GM23338 (cell line): ENCODE results near the gene STRBP. TPM values are rescaled to one million over a fixed set of nuclear protein-coding genes. Genes with fewer than 3 reads are reported as not detected.

Source experiments
- ATAC-seq: fragments of 200-7000 bp; cut with Tn5 transposase; 3 replicates; pipeline ENCODE4 v1.9.1; 2020
- DNase-seq: peaks from one replicate; pipeline ENCODE4 v3.0.0-alpha.2; 2015; ENCODE audit warnings: low spot score
- H2AFZ ChIP-seq: fragments of 200-600 bp; sonication (generic); 2 replicates; pipeline ENCODE4 v1.8.0; 2016; ENCODE audit warnings: antibody characterized with exemption, mild to moderate bottlenecking, moderate library complexity
- H3F3A ChIP-seq: fragments of 200-600 bp; sonication (generic); replicated peaks from 2 replicates; pipeline ENCODE4 v1.8.0; 2017; ENCODE audit warnings: antibody characterized with exemption, mixed run types, low read depth
- H3K27ac ChIP-seq: fragments of 200-600 bp; sonication (generic); 2 replicates; pipeline ENCODE4 v1.6.1; 2016; ENCODE audit warnings: low read depth
- H3K27me3 ChIP-seq: fragments of 200-600 bp; sonication (generic); 2 replicates; pipeline ENCODE4 v1.8.0; 2016; ENCODE audit warnings: mild to moderate bottlenecking, mixed run types, moderate library complexity; ENCODE audit not compliant: insufficient read depth
- H3K36me3 ChIP-seq: fragments of 200-600 bp; sonication (generic); 2 replicates; pipeline ENCODE4 v1.8.0; 2016; ENCODE audit warnings: mild to moderate bottlenecking; ENCODE audit not compliant: insufficient read depth
- H3K4me1 ChIP-seq: fragments of 200-600 bp; sonication (generic); 2 replicates; pipeline ENCODE4 v1.8.0; 2016; ENCODE audit warnings: mild to moderate bottlenecking, moderate library complexity; ENCODE audit not compliant: insufficient read depth
- H3K4me2 ChIP-seq: fragments of 200-600 bp; sonication (generic); 2 replicates; pipeline ENCODE4 v1.7.1; 2017; ENCODE audit warnings: mixed run types
- H3K4me3 ChIP-seq: fragments of 200-600 bp; sonication (generic); 2 replicates; pipeline ENCODE4 v1.6.1; 2016; ENCODE audit warnings: mixed run types
- H3K79me2 ChIP-seq: fragments of 200-600 bp; sonication (generic); replicated peaks from 2 replicates; pipeline ENCODE4 v1.8.0; 2017; ENCODE audit warnings: mild to moderate bottlenecking; ENCODE audit not compliant: insufficient read depth
- H3K9me2 ChIP-seq: fragments of 200-600 bp; sonication (generic); 2 replicates; pipeline ENCODE4 v1.8.0; 2017; ENCODE audit not compliant: insufficient read depth
- H4K20me1 ChIP-seq: fragments of 200-600 bp; sonication (generic); replicated peaks from 2 replicates; pipeline ENCODE4 v1.8.0; 2017; ENCODE audit warnings: mild to moderate bottlenecking; ENCODE audit not compliant: insufficient read depth
- H3K27ac Mint-ChIP-seq: 2 replicates; pipeline ENCODE4 v1.8.0; 2020; ENCODE audit warnings: inconsistent platforms, mild to moderate bottlenecking, moderate library complexity, mixed read lengths
- H3K27me3 Mint-ChIP-seq: 3 replicates; pipeline ENCODE4 v1.8.0; 2022; ENCODE audit warnings: low read depth, mild to moderate bottlenecking, moderate library complexity, mixed read lengths, inconsistent platforms; ENCODE audit not compliant: insufficient read depth, poor library complexity
- H3K36me3 Mint-ChIP-seq: 3 replicates; pipeline ENCODE4 v1.8.0; 2021; ENCODE audit warnings: low read depth, mild to moderate bottlenecking, inconsistent platforms, moderate library complexity, mixed read lengths
- H3K4me1 Mint-ChIP-seq: 3 replicates; pipeline ENCODE4 v1.8.0; 2020; ENCODE audit warnings: mild to moderate bottlenecking, inconsistent platforms, mixed read lengths
- H3K4me3 Mint-ChIP-seq: 3 replicates; pipeline ENCODE4 v1.8.0; 2021; ENCODE audit warnings: moderate library complexity, mild to moderate bottlenecking, inconsistent platforms, mixed read lengths
- H3K9me3 Mint-ChIP-seq: 3 replicates; pipeline ENCODE4 v1.8.0; 2020; ENCODE audit warnings: moderate library complexity, mild to moderate bottlenecking, inconsistent platforms, mixed read lengths
- CREB1 ChIP-seq: fragments of 250-450 bp; sonication (Bioruptor Pico); IDR thresholded peaks from 2 replicates; pipeline ENCODE4 v1.5.0; 2020; ENCODE audit warnings: low read depth, mild to moderate bottlenecking, moderate library complexity
- CTCF ChIP-seq, 2 experiments: fragments of 200-600 bp in 1 of 2; sonication (generic) in 1 of 2; conservative IDR thresholded peaks; 2 replicates each; pipeline versions ENCODE4 v1.5.1 to v1.6.1; 2016 to 2017; ENCODE audit warnings: antibody characterized with exemption in 2 of 2, low read depth in 2 of 2, mild to moderate bottlenecking in 2 of 2, moderate library complexity in 1 of 2
- ETS1 ChIP-seq: IDR thresholded peaks from 2 replicates; pipeline ENCODE4 v1.6.1; 2016; ENCODE audit warnings: antibody characterized with exemption
- EZH2 ChIP-seq: fragments of 200-600 bp; sonication (generic); IDR thresholded peaks from one replicate; pipeline ENCODE4 v1.8.0; 2017; ENCODE audit warnings: antibody characterized with exemption, mild to moderate bottlenecking, low read depth; ENCODE audit not compliant: unreplicated experiment
- EZH2phosphoT487 ChIP-seq: fragments of 200-600 bp; sonication (generic); IDR thresholded peaks from one replicate; pipeline ENCODE4 v1.8.1; 2018; ENCODE audit warnings: antibody characterized with exemption; ENCODE audit not compliant: unreplicated experiment
- JUNB ChIP-seq: IDR thresholded peaks from one replicate; pipeline ENCODE4 v1.6.1; 2016; ENCODE audit warnings: antibody characterized with exemption; ENCODE audit not compliant: unreplicated experiment
- NANOG ChIP-seq: IDR thresholded peaks from 2 replicates; pipeline ENCODE4 v1.6.1; 2016; ENCODE audit warnings: antibody characterized with exemption, borderline replicate concordance
- POLR2AphosphoS5 ChIP-seq: IDR thresholded peaks from 2 replicates; pipeline ENCODE4 v1.6.1; 2016; ENCODE audit warnings: antibody characterized with exemption, low read depth
- STAT1 ChIP-seq: IDR thresholded peaks from one replicate; pipeline ENCODE4 v1.6.1; 2016; ENCODE audit warnings: antibody characterized with exemption; ENCODE audit not compliant: unreplicated experiment
- ZNF114 ChIP-seq: fragments of 250-450 bp; sonication (Bioruptor Pico); IDR thresholded peaks from 2 replicates; pipeline ENCODE4 v1.5.0; 2020; ENCODE audit warnings: mild to moderate bottlenecking, moderate library complexity
- ZNF331 ChIP-seq: fragments of 250-450 bp; sonication (Bioruptor Pico); IDR thresholded peaks from 2 replicates; pipeline ENCODE4 v1.5.0; 2020; ENCODE audit warnings: low read depth, mild to moderate bottlenecking, moderate library complexity
- polyA plus RNA-seq: library from polyadenylated mRNA; unstranded; fragments of >200 nt; fragmentation: Nextera tagmentation; extraction: Ambion mirVana; gene quantifications from 2 replicates; pipeline ENCODE4 v1.2.1, GENCODE V29; 2016
- total RNA-seq: library from RNA; depleted of rRNA; stranded (reverse); fragments of >200 nt; shearing (Covaris generic); gene quantifications from 2 replicates; pipeline ENCODE4 v1.2.3, GENCODE V29; 2014

Gene STRBP
- total and polyA plus RNA-seq, 2 experiments from 2014 or later: 80.5 to 116 TPM

- ATAC-seq (no peak), DNase-seq (no peak)
- no peak for TF ChIP-seq EZH2phosphoT487
- no peak for TF ChIP-seq CTCF (conservative IDR thresholded peaks at IDR 0.05; ENCODE audit: low read depth in 2 of 2)
- no peak for TF ChIP-seq JUNB
- peak overlapping the region; percentile 25; the same call in 1 of the 2 replicates for H2AFZ ChIP-seq
- H3K4me3 Mint-ChIP-seq: no peak overlapping the region
- no peak overlapping the region for H3K4me2 ChIP-seq
- 0 out of 2 replicates have a peak, but pooled peaks cover 2% of the 10 kb centered on the region for H3F3A ChIP-seq
- no peak overlapping the region for H3K27ac ChIP-seq
- no peak overlapping the region for H3K4me3 ChIP-seq
- H3K9me2 ChIP-seq: no peaks in the 10 kb centered on the region
- no peaks in the 10 kb centered on the region for H3K27me3 ChIP-seq
- H3K36me3 Mint-ChIP-seq: no peaks in the 10 kb centered on the region
- peaks cover 3% of the 10 kb centered on the region for H3K27me3 Mint-ChIP-seq
- H3K9me3 Mint-ChIP-seq: no peaks in the 10 kb centered on the region; the same call in 2 of the 3 replicates
- H3K4me1 Mint-ChIP-seq: peaks cover 8% of the 10 kb centered on the region
- H3K36me3 ChIP-seq: no peaks in the 10 kb centered on the region
- H3K27ac Mint-ChIP-seq: no peak overlapping the region
- H3K4me1 ChIP-seq: no peaks in the 10 kb centered on the region; the same call in 1 of the 2 replicates
- H4K20me1 ChIP-seq: no peaks in the 10 kb centered on the region
- H3K79me2 ChIP-seq: no peaks in the 10 kb centered on the region
These were observed 42.9 kb upstream of the STRBP start for GRCh38 chr9:123311250-123311752.

GRCh38 chr9:123310551-123311249 is 42.3 kb upstream of the STRBP start:
- Mint-ChIP-seq H3K4me1 (peaks cover 8% of the 10 kb centered on the region), H3K4me3 (no peak overlapping the region), H3K9me3 (no peaks in the 10 kb centered on the region; the same call in 2 of the 3 replicates), H3K27me3 (peaks cover 3% of the 10 kb centered on the region), H3K27ac (no peak overlapping the region), H3K36me3 (no peaks in the 10 kb centered on the region)
- no peak overlapping the region for H3K4me2 ChIP-seq
- TF ChIP-seq EZH2phosphoT487: no peak
- H3K27ac ChIP-seq: no peak overlapping the region
- no peaks in the 10 kb centered on the region for H3K9me2 ChIP-seq
- no peaks in the 10 kb centered on the region for H4K20me1 ChIP-seq
- ATAC-seq (no peak), DNase-seq (no peak)
- 0 out of 2 replicates have a peak, but pooled peaks cover 2% of the 10 kb centered on the region for H3F3A ChIP-seq
- no peaks in the 10 kb centered on the region for H3K27me3 ChIP-seq
- H3K36me3 ChIP-seq: no peaks in the 10 kb centered on the region
- no peak overlapping the region for H2AFZ ChIP-seq
- no peaks in the 10 kb centered on the region; the same call in 1 of the 2 replicates for H3K4me1 ChIP-seq
- H3K4me3 ChIP-seq: no peak overlapping the region
- H3K79me2 ChIP-seq: no peaks in the 10 kb centered on the region

GRCh38 chr9:123309611-123310010 is 41.2 kb upstream of the STRBP start:
- ATAC-seq: no peak
- H3K4me1 ChIP-seq: no peaks in the 10 kb centered on the region; the same call in 1 of the 2 replicates
- no peaks in the 10 kb centered on the region for H3K9me2 ChIP-seq

More at GRCh38 chr9:123309611-123310010, 41.2 kb upstream of the STRBP start:
- peaks cover 6% of the 10 kb centered on the region for H3K27me3 Mint-ChIP-seq
- Histone ChIP-seq H3K27ac (no peak overlapping the region), H3K4me3 (no peak overlapping the region), H2AFZ (no peak overlapping the region), H4K20me1 (no peaks in the 10 kb centered on the region), H3K27me3 (no peaks in the 10 kb centered on the region), H3K79me2 (no peaks in the 10 kb centered on the region), H3K36me3 (no peaks in the 10 kb centered on the region), H3F3A (0 out of 2 replicates have a peak, but pooled peaks cover 2% of the 10 kb centered on the region), H3K4me2 (no peak overlapping the region)
- no peaks in the 10 kb centered on the region; the same call in 2 of the 3 replicates for H3K9me3 Mint-ChIP-seq
- H3K27ac Mint-ChIP-seq: no peak overlapping the region
- TF ChIP-seq NANOG: no peak
- no peak for TF ChIP-seq CREB1 (CRISPR knock-in tag)
- no peak for TF ChIP-seq POLR2AphosphoS5
- TF ChIP-seq ETS1: no peak
- no peak for TF ChIP-seq EZH2
- no peak for TF ChIP-seq EZH2phosphoT487
- TF ChIP-seq CTCF (conservative IDR thresholded peaks at IDR 0.05; ENCODE audit: low read depth in 2 of 2): no peak
- no peak for TF ChIP-seq STAT1
- TF ChIP-seq JUNB: no peak
- no peak for TF ChIP-seq ZNF114
- TF ChIP-seq ZNF331 (CRISPR knock-in tag): no peak
- H3K4me3 Mint-ChIP-seq: no peak overlapping the region
- no peak for DNase-seq
- peaks cover 17% of the 10 kb centered on the region for H3K4me1 Mint-ChIP-seq
- no peaks in the 10 kb centered on the region for H3K36me3 Mint-ChIP-seq
